ENCODE results near the gene RPL13.

DNA sequence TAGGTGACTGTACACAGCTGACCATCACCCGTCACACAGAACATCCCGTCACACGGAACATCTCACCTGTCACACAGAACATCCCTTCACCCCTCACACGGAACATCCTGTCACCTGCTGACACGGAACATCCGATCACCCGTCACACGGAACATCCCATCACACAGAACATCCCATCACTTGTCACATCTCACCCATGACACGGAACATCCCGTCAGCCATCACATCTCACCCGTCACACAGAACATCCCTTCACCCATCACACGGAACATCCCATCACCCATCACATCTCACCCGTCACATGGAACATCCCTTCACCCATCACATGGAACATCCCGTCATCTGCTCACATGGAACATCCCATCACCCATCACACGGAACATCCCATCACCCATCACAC, 18.9 kb downstream of the RPL13 start:
- TF ChIP-seq, protein P1, sequence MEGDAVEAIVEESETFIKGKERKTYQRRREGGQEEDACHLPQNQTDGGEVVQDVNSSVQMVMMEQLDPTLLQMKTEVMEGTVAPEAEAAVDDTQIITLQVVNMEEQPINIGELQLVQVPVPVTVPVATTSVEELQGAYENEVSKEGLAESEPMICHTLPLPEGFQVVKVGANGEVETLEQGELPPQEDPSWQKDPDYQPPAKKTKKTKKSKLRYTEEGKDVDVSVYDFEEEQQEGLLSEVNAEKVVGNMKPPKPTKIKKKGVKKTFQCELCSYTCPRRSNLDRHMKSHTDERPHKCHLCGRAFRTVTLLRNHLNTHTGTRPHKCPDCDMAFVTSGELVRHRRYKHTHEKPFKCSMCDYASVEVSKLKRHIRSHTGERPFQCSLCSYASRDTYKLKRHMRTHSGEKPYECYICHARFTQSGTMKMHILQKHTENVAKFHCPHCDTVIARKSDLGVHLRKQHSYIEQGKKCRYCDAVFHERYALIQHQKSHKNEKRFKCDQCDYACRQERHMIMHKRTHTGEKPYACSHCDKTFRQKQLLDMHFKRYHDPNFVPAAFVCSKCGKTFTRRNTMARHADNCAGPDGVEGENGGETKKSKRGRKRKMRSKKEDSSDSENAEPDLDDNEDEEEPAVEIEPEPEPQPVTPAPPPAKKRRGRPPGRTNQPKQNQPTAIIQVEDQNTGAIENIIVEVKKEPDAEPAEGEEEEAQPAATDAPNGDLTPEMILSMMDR (IDR thresholded peaks at IDR 0.05), result no peak
- TF ChIP-seq POLR2A (IDR thresholded peaks at IDR 0.05), result no peak

Measured in uterus (tissue), 2 donors.